HEK293 (cell line): ENCODE data around the gene FILIP1.

Experiments used
- KLF10 ChIP-seq: fragments of 450-650 bp; IDR thresholded peaks from 2 replicates; pipeline ENCODE4 v1.5.1; 2018; ENCODE audit warnings: missing biosample characterization, mild to moderate bottlenecking, missing genetic modification characterization
- YY1 ChIP-seq: fragments of 450-650 bp; formaldehyde crosslinking; IDR thresholded peaks from 2 replicates; pipeline ENCODE4 v1.5.1; 2018; ENCODE audit warnings: missing biosample characterization, missing genetic modification characterization
- ZNF394 ChIP-seq: fragments of 450-650 bp; formaldehyde crosslinking; IDR thresholded peaks from 2 replicates; pipeline ENCODE4 v1.5.1; 2016; ENCODE audit warnings: missing biosample characterization, missing genetic modification characterization, mild to moderate bottlenecking, moderate library complexity, borderline replicate concordance
- ZNF426 ChIP-seq: fragments of 450-650 bp; formaldehyde crosslinking; IDR thresholded peaks from 2 replicates; pipeline ENCODE4 v1.5.1; 2017; ENCODE audit warnings: missing biosample characterization, missing genetic modification characterization, mild to moderate bottlenecking, inconsistent platforms, moderate library complexity
- ZNF449 ChIP-seq: fragments of 450-650 bp; formaldehyde crosslinking; IDR thresholded peaks from 2 replicates; pipeline ENCODE4 v1.5.1; 2017; ENCODE audit warnings: missing biosample characterization, mild to moderate bottlenecking, missing genetic modification characterization, moderate library complexity
- ZNF664 ChIP-seq: fragments of 450-650 bp; formaldehyde crosslinking; IDR thresholded peaks from 2 replicates; pipeline ENCODE4 v1.5.1; 2016; ENCODE audit warnings: missing biosample characterization, missing genetic modification characterization
- TF ChIP-seq, protein P1 (sequence below): fragments of 450-650 bp; formaldehyde crosslinking; IDR thresholded peaks from 2 replicates; pipeline ENCODE4 v1.5.1; 2016; ENCODE audit warnings: missing biosample characterization, missing genetic modification characterization
- TF ChIP-seq, protein P2 (sequence below): fragments of 450-650 bp; formaldehyde crosslinking; IDR thresholded peaks from 2 replicates; pipeline ENCODE4 v1.5.1; 2016; ENCODE audit warnings: missing biosample characterization, missing genetic modification characterization

DNA sequence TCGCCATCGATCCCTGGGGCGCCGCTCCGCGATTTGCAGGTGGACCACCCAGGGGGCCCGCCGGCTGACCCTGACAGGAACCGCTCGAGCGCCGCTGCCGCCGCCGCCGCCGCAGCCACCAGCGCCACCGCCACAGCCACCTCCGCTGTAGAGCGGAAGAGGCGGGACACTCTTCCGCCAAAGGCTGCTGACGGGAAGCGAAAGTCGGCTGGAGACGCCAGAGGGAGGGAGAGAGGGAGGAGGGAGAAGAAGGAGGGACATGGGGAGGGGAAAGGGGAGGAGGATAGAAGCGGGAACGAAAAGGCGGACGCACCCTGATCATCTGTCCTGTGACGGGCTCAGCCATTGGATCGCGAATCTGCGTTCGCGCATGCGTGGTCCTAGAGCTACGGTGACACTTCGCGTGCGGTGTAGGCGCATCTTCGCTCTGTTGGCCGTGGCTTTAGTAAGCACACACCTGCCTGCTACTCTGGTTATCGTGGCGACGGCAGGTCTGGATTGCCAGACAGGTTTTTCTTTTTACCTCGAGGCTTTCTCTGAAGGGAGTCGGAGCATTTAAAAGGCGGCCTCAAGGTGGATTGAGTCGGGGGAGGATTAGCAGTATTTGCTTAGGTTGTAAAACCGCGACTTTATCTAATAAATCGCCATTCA lies 208.8 kb downstream of the FILIP1 start, which contains the start of gene TMEM30A:
- TF ChIP-seq ZNF394 (tag by site-specific recombination) (peak; percentile 74; the same call in 1 of the 2 replicates), YY1 (tag by site-specific recombination) (no peak), KLF10 (tag by site-specific recombination) (no peak), ZNF449 (tag by site-specific recombination) (peak; percentile 92), ZNF426 (tag by site-specific recombination) (no peak), ZNF664 (tag by site-specific recombination) (no peak)
- TF ChIP-seq, protein P1, sequence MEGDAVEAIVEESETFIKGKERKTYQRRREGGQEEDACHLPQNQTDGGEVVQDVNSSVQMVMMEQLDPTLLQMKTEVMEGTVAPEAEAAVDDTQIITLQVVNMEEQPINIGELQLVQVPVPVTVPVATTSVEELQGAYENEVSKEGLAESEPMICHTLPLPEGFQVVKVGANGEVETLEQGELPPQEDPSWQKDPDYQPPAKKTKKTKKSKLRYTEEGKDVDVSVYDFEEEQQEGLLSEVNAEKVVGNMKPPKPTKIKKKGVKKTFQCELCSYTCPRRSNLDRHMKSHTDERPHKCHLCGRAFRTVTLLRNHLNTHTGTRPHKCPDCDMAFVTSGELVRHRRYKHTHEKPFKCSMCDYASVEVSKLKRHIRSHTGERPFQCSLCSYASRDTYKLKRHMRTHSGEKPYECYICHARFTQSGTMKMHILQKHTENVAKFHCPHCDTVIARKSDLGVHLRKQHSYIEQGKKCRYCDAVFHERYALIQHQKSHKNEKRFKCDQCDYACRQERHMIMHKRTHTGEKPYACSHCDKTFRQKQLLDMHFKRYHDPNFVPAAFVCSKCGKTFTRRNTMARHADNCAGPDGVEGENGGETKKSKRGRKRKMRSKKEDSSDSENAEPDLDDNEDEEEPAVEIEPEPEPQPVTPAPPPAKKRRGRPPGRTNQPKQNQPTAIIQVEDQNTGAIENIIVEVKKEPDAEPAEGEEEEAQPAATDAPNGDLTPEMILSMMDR (tag by site-specific recombination) = peak; percentile 66
- TF ChIP-seq, protein P2, sequence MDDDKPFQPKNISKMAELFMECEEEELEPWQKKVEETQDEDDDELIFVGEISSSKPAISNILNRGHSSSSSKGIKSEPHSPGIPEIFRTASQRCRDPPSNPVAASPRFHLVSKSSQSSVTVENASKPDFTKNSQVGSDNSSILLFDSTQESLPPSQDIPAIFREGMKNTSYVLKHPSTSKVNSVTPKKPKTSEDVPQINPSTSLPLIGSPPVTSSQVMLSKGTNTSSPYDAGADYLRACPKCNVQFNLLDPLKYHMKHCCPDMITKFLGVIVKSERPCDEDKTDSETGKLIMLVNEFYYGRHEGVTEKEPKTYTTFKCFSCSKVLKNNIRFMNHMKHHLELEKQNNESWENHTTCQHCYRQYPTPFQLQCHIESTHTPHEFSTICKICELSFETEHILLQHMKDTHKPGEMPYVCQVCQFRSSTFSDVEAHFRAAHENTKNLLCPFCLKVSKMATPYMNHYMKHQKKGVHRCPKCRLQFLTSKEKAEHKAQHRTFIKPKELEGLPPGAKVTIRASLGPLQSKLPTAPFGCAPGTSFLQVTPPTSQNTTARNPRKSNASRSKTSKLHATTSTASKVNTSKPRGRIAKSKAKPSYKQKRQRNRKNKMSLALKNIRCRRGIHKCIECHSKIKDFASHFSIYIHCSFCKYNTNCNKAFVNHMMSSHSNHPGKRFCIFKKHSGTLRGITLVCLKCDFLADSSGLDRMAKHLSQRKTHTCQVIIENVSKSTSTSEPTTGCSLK = no peak
